ENCODE measurements around the gene LBX2.

GRCh38 chr2:74503506-74504475, 4.4 kb upstream of the LBX2 start:
- no peak for TF ChIP-seq CTBP1 (IDR thresholded peaks at IDR 0.05; ENCODE audit: borderline replicate concordance)
- no peak for TF ChIP-seq TARDBP (IDR thresholded peaks at IDR 0.05)
- TF ChIP-seq ELF4 (IDR thresholded peaks at IDR 0.05) = no peak
- TF ChIP-seq SP1 (IDR thresholded peaks at IDR 0.05) = no peak

All from HEK293T (cell line).